Measurements from ENCODE around the gene HAGHL. TPM values are rescaled to one million over a fixed set of nuclear protein-coding genes. Genes with fewer than 3 reads are reported as not detected.
"Not testable (repeated sequence)": the region's sequence is repeated elsewhere in the genome, so short reads cannot be mapped to it uniquely, and the experiment has no call there.

The HAGHL gene
- total and polyA plus RNA-seq, 3 donors from 2014 or later, result 7.2 to 13.7 (median 9.9) TPM

GRCh38 chr16:685967-686366 is 40.9 kb upstream of the HAGHL start:
- H3K27me3 ChIP-seq, result no peaks in the 10 kb centered on the region
- intact Hi-C loops (cut with DNase I; ENCODE audit: low total_unique reads), result no loop called here
- H3K9me3 ChIP-seq, result no peaks in the 10 kb centered on the region
- H3K27ac ChIP-seq, result no peak overlapping the region
- no peaks in the 10 kb centered on the region for H3K36me3 ChIP-seq (ENCODE audit: low read depth, missing control alignments)
- no peak for DNase-seq
- H3K4me3 ChIP-seq, result no peak overlapping the region
- WGBS, 2 donors, result 79% methylated on average over 10 of the region's 10 CpGs; no CpG with 5 or more reads in 1 of the 2 donors
- H3K4me1 ChIP-seq, result peaks cover 42% of the 10 kb centered on the region
- peak in 1 of 3 experiments; percentile 11 for TF ChIP-seq CTCF (IDR thresholded peaks at IDR 0.05)
- no peak for TF ChIP-seq POLR2A (IDR thresholded peaks at IDR 0.05)

- intact Hi-C loops (cut with DNase I; ENCODE audit: low total_unique reads), result no loop called here
- DNase-seq, result no peak
- Histone ChIP-seq H3K9me3 (no peaks in the 10 kb centered on the region), H3K36me3 (ENCODE audit: low read depth, missing control alignments) (no peaks in the 10 kb centered on the region), H3K4me3 (no peak overlapping the region), H3K27ac (no peak overlapping the region), H3K4me1 (peaks cover 35% of the 10 kb centered on the region), H3K27me3 (no peaks in the 10 kb centered on the region)
- WGBS, 2 donors, result 92% methylated on average over 51 of the region's 51 CpGs; no CpG with 5 or more reads in 1 of the 2 donors
- TF ChIP-seq POLR2A (IDR thresholded peaks at IDR 0.05) (no peak), CTCF (IDR thresholded peaks at IDR 0.05) (no peak)
Measured at GRCh38 chr16:686459-687260, 40.2 kb upstream of the HAGHL start.

GRCh38 chr16:687499-687898 is 39.4 kb upstream of the HAGHL start:
- WGBS, 2 donors, result 87 to 94% methylated on average over 18 to 19 of the region's 19 CpGs

GRCh38 chr16:689175-689897 is 37.6 kb upstream of the HAGHL start:
- intact Hi-C loops (cut with DNase I; ENCODE audit: low total_unique reads), result no loop called here
- H3K4me3 ChIP-seq, result peak overlapping the region; percentile 86 to 97
- DNase-seq, result no peak
- no peaks in the 10 kb centered on the region for H3K36me3 ChIP-seq (ENCODE audit: low read depth, missing control alignments)
- 80 to 85% methylated on average over 16 to 26 of the region's 26 CpGs for WGBS, 2 donors
- H3K27ac ChIP-seq, result peak overlapping the region; percentile 73 to 74
- TF ChIP-seq POLR2A (IDR thresholded peaks at IDR 0.05), result no peak
- no peak for TF ChIP-seq CTCF (IDR thresholded peaks at IDR 0.05)
- H3K9me3 ChIP-seq, result no peaks in the 10 kb centered on the region
- no peaks in the 10 kb centered on the region for H3K27me3 ChIP-seq
- peaks cover 25% of the 10 kb centered on the region for H3K4me1 ChIP-seq

More at GRCh38 chr16:687499-687898, 39.4 kb upstream of the HAGHL start:
- intact Hi-C loops (cut with DNase I; ENCODE audit: low total_unique reads), result no loop called here
- TF ChIP-seq CTCF (IDR thresholded peaks at IDR 0.05) (no peak), POLR2A (IDR thresholded peaks at IDR 0.05) (no peak)
- Histone ChIP-seq H3K9me3 (no peaks in the 10 kb centered on the region), H3K4me1 (peaks cover 33% of the 10 kb centered on the region), H3K36me3 (ENCODE audit: low read depth, missing control alignments) (no peaks in the 10 kb centered on the region), H3K27me3 (no peaks in the 10 kb centered on the region), H3K4me3 (no peak overlapping the region), H3K27ac (no peak overlapping the region)
- DNase-seq, result no peak

GRCh38 chr16:691242-691641 is 35.7 kb upstream of the HAGHL start:
- H3K4me3 ChIP-seq; intact Hi-C loops (cut with DNase I; ENCODE audit: low total_unique reads); H3K9me3 ChIP-seq; H3K27me3 ChIP-seq; H3K36me3 ChIP-seq (ENCODE audit: low read depth, missing control alignments); H3K27ac ChIP-seq; DNase-seq: not testable (repeated sequence)
- 75 to 85% methylated on average over 16 of the region's 16 CpGs for WGBS, 2 donors
- peaks cover 19% of the 10 kb centered on the region for H3K4me1 ChIP-seq
